CD4-positive, alpha-beta T cell treated with Interleukin-21 for 1 hour (primary cell): ENCODE data around the gene SNX13.

Experiments used
- DNase-seq: peaks from one replicate; pipeline ENCODE4 v3.0.0-alpha.2; 2020

The SNX13 gene, protein sequence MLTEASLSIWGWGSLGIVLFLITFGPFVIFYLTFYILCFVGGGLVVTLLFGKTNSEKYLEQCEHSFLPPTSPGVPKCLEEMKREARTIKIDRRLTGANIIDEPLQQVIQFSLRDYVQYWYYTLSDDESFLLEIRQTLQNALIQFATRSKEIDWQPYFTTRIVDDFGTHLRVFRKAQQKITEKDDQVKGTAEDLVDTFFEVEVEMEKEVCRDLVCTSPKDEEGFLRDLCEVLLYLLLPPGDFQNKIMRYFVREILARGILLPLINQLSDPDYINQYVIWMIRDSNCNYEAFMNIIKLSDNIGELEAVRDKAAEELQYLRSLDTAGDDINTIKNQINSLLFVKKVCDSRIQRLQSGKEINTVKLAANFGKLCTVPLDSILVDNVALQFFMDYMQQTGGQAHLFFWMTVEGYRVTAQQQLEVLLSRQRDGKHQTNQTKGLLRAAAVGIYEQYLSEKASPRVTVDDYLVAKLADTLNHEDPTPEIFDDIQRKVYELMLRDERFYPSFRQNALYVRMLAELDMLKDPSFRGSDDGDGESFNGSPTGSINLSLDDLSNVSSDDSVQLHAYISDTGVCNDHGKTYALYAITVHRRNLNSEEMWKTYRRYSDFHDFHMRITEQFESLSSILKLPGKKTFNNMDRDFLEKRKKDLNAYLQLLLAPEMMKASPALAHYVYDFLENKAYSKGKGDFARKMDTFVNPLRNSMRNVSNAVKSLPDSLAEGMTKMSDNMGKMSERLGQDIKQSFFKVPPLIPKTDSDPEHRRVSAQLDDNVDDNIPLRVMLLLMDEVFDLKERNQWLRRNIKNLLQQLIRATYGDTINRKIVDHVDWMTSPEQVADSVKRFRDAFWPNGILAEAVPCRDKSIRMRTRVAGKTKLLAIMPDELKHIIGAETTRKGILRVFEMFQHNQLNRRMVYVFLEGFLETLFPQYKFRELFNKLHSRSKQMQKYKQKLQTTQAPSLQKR

GRCh38 chr7:17940302-17940883, at the start of gene SNX13:
TSS of gene SNX13 (minus strand) at chr7:17940494. CDS start at chr7:17940295, 199 bp downstream.
- peak; percentile 91 for DNase-seq

DNA sequence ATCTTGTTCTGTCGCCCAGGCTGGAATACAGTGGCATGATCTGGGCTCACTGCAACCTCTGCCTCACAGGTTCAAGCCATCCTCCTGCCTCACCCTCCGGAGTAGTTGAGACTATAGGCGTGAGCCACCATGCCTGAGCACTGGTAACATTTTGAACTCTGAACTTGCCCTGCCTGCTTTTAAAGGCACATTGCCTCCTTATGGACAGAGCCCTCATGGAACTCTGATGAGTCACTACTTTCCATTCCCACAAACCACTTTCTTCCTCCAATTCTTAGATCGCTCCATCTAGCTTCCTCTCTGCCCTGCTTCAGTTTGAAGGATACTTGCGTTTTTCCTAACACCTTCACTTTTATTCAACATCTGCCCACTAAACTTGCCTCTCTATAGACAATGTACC, 49.3 kb upstream of the SNX13 start:
- DNase-seq = no peak

GRCh38 chr7:17988858-17989257, 48.6 kb upstream of the SNX13 start:
- DNase-seq = no peak

- no peak for DNase-seq
Measured at GRCh38 chr7:17988141-17988540, 47.8 kb upstream of the SNX13 start.

GRCh38 chr7:17986851-17987250, 46.6 kb upstream of the SNX13 start:
- no peak for DNase-seq

- no peak for DNase-seq
Measured at GRCh38 chr7:17985473-17986239, 45.4 kb upstream of the SNX13 start.

DNA sequence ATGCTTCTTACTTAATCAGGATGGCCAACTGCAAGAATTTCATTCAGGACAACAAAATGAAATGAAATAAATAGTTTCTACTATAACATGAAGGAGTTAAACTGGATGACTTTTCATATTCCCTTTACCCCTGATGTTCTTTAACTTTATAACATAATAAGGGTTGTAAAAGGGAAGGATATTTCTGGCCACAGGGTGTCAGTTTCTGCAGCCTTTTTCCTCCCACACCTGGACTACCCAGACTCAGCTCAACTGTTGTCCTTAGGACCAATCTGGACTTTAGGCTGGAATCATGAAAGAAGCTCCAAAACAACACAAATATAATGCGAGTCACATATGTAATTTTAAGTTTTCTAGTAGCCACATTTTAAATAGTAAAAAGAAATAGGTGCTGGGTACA, 44.0 kb upstream of the SNX13 start:
- no peak for DNase-seq

DNA sequence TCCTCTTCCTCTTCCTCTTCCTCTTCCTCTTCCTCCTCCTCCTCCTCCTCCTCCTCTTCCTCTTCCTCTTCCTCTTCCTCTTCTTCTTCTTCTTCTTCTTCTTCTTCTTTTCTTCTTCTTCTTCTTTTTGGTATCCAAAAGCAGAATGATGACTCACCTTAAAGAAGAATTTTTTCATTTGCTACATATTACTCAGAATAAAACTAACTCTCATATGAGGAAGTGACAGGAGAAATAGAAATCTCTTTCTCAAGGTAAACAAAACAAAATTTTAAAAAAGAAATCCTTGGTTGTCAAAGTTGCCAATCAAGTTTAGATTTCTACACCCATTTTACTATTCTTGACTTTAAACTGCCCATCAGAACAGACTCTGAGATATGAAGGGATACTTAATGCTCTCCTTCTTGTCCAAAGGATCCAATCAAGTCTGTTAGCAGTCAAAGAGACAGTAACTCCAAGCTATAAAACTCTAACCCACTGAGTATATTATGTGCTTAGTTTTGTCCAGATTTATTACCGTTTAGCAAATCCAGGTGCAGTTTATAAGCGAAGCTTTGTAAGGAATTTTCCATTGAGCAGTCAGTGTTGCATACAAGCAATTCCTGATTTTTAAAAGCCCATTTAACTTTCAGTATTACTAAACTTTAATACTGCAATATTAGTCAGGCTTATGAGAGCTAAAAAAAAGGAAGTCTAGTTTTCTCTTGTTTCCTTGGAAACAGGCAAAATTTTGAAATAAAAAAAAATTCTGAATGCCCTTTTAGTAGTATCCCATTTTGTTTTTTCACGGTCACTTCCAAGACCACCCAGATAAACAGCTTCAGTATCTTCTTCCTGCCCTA, 43.1 kb upstream of the SNX13 start:
- DNase-seq = no peak

- no peak for DNase-seq
Measured at GRCh38 chr7:17976952-17977351, 36.7 kb upstream of the SNX13 start.

GRCh38 chr7:17971411-17971810, 31.1 kb upstream of the SNX13 start:
- no peak for DNase-seq

GRCh38 chr7:17968791-17969715, 28.8 kb upstream of the SNX13 start:
- DNase-seq = no peak

DNA sequence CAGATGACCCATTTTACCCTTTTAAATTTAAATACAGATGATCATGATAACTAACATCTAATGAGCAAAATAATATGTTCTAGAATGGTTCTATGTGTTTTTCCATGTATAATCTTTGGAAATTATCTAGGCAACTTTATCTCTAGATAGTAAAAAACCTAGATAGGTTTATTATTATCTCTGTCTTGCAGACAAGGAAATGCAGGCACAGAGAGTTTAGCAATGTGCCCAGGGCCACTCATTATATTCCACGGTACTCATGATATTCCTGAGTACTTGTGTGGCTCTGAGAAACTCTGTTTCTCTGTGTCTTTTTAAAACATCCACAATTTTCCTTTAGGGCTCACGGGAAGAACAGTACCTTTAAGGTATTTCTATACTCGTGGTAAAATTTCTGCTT, 26.4 kb upstream of the SNX13 start:
- DNase-seq = no peak

- no peak for DNase-seq
Measured at GRCh38 chr7:17965603-17966002, 25.3 kb upstream of the SNX13 start.

GRCh38 chr7:17963281-17963680, 23.0 kb upstream of the SNX13 start:
- no peak for DNase-seq

DNA sequence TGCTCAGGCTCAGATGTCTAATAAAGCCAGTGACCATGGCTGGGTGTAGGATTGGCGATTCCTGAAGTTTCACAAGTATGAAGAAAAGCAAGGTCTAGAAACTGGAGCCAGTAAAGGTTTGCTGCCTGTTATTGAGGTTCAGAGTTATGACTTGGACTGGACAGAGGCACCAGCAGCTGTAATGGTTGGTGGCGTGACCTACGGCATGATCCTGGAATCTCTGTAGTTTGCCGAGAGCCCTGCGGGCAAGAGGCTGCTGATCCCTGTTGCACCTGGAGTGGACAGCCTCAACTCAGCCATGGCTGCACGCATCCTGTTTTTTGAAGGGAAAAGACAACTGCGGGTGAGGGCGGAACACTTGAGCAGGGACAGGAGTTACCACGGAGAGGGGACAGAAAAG, 22.4 kb upstream of the SNX13 start:
- DNase-seq = no peak

DNA sequence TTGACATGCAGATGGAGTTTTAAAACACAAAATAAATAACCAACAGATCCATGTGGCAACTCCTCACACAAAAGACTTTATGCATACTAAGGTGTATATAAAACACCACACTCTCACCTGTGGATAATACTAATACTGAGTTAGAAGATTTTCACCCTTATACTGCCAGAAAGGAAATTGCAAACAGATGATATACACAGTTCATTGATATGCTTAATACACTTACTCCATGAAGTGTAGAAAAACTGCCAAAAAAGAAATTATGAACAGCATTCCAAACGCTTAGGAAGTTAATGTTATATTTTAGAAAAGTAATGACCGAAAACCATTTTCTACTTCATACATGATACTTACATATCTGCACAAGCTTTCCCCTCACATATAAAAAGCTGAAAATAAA, 17.6 kb upstream of the SNX13 start:
- no peak for DNase-seq

- DNase-seq = peak; percentile 4
Measured at GRCh38 chr7:17952387-17952786, 12.1 kb upstream of the SNX13 start.

DNA sequence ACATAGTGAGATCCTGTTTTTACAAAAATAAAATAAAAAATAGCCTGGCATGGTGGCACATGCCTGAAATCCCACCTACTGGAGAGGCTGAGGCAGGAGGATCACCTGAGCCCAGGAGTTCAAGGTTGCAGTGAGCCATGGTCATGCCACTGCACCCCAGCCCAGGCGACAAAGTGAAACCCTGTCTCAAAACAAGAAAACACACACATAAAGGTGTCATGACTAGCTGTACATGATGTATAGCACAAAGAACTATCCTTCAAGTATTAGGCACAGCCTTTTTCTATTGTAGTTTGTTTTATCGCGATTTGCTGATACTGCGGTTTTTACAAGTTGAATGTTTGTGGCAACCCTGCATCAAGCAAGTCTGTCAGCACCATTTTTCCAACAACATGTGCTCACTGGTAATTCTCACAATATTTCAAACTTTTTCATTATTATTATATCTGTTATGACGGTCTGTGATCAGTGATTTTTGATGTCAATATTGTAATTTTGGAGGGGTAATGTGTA, 11.5 kb upstream of the SNX13 start:
- no peak for DNase-seq

- no peak for DNase-seq
Measured at GRCh38 chr7:17948526-17949238, 8.4 kb upstream of the SNX13 start.

DNA sequence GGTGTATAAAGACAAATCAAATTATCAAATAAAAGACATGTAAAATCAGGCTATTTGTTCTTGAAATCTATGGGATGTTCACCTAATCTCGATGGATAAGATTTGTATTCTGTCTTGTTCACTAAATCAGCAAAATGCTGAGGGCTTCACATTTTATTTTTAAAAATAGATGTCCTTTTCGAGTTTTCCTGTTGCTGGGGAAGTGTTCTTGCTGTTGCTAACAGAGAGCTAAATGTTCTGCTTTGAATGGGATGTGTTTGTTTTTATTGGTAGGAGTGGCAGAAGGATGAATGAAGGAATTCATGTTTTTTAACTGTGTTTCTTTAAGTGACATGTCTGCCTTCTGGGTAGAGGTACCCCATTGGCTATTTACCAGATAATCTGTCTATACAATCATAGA, 7.3 kb upstream of the SNX13 start:
- no peak for DNase-seq
